Measurements from ENCODE around the gene METAP1D.

GRCh38 chr2:171959998-171960397 lies 39.8 kb upstream of the METAP1D start:
- TF ChIP-seq CTCF (IDR thresholded peaks at IDR 0.05) (no peak), POLR2AphosphoS5 (IDR thresholded peaks at IDR 0.05) (no peak), POLR2A (IDR thresholded peaks at IDR 0.05) (no peak)

Data from prostate gland (tissue), 2 donors.